Left lobe of liver (tissue), 2 donors: ENCODE data around the gene VIPR2. TPM values are rescaled to one million over a fixed set of nuclear protein-coding genes. Genes with fewer than 3 reads are reported as not detected.
"Not testable (repeated sequence)": the region's sequence is repeated elsewhere in the genome, so short reads cannot be mapped to it uniquely, and the experiment has no call there.

Source experiments
- ATAC-seq: fragments of 200-7000 bp; cut with Tn5 transposase; one replicate; pipeline ENCODE4 v1.9.1; 2020; ENCODE audit warnings: mild to moderate bottlenecking, moderate library complexity
- DNase-seq: peaks from one replicate; pipeline ENCODE4 v3.0.0-alpha.2; 2020; ENCODE audit warnings: low spot score
- total RNA-seq: library from RNA; stranded (reverse); gene quantifications from one replicate; pipeline ENCODE4 v1.2.1, GENCODE V29; 2021
- donor health status: DM: no; HTN: no; CAD: no; lungs with moderate emphysema.
- donor health status: DM: no; HTN: yes; CAD: no.

The VIPR2 gene
- total RNA-seq, 1 donor from 2014 or later: 0.28 TPM

DNA sequence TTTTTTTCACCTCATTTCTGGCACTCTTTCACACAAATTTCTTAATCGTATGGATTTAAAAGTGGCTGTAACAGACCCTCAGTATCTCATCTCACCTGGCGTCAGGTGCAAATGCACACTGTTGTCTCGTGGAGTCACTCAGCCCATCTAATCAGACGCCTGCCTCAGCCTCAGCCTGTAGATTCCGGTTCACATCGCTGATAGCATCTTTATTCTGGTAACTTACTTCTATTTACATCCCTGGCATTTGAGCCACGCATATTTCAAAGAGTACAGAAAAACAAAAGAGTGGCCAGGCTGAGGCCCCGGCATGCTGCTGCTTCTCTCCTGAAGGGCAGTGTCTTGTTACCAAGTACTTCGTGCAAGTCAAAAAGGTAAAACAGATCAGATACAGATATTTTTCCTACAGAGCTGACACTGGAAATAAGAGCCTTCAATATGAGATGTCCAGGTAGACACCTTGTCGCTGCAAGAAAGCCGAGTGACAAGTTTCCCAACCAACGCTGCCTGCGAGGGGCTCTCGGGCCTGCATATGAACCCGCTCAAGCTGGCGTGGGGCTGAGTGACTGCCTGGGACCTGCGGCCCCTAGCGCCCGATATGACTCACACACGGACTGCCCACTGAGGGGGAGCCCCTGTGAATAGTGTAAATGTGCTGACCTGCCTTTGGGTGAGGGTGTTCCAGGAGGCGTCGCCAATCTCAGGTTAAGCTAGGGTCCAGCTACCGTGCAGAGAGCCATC, 4.3 kb downstream of the VIPR2 start:
- DNase-seq (no peak), ATAC-seq (no peak)

DNA sequence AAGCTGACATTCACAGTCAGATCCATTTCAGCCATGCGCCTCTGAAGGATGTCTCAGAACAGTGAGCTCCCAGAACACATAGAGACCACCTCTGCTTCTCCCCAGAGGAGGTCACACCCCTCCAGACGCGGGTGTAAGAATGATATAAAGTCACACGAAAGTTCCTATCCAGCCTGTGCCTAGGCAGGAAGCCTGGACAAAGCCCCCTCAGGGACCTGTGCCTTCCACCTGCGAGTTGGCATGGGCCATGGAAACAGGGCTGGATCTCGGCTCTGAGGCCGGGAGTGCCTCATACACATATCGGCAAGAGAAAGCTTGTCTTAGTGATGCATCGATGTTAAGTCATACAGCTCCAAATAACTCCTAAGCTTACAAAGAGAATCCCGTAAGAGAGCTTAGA, 5.0 kb downstream of the VIPR2 start:
- DNase-seq (no peak), ATAC-seq (no peak)

DNA sequence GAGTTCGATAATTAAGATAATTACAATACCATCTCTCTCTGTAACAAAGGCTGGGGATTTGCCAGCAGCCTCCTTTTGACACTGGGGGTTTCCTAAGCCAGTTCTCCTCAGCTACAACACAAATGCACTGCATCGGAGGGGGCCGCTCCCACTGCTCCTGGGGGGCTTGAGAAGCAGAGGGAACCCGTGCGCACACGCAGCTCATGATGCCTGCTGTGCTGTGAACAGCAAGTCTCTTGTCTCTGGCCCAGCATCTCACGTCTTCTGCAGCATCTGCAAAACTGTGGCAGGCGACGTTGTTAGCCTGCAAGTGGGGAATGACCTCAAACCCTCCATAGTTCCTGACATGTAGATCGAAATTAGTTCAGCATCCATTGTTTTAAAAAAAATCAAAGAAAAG, 5.5 kb downstream of the VIPR2 start:
- no peak for ATAC-seq
- DNase-seq: no peak

DNA sequence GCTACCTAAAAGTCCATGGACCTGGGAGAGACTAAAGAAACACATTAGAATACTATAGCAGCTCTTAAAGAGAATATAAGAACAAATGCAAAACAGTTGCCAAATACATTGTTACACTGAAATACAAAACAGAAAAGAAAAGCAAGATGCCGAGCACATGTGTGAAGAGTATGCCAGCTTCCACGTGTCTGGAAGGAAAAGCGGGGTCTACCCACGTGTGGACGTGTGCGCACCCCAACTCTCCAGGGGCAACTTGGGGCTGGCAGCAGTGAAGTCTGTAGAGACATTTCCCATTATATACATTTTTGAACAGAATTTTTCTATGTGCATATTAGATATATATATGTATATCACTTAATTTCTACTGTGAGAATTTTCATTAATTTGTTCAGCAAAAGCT, 6.2 kb downstream of the VIPR2 start:
- no peak for ATAC-seq

DNA sequence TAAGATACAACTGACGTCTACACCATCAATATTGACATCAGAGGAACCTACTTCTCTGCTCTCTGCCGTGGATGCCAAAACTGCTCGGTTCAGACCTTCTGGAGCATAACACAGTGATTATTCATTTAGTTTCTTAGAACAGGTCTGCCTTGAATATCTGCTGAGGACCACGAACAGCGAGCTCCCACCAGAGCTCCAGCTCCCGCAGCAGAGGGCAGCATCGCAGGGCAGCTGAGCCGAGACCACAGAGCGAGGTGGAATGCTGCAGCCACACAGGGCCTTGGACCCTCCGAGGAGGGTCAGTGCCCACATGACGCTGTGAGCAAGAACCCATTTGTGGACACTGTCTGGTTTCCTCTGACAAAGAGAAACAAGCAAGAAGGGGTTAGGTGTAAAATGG, 6.8 kb downstream of the VIPR2 start:
- ATAC-seq (no peak), DNase-seq (no peak)

More for the DNA sequence above, 6.2 kb downstream of the VIPR2 start:
- no peak for DNase-seq

DNA sequence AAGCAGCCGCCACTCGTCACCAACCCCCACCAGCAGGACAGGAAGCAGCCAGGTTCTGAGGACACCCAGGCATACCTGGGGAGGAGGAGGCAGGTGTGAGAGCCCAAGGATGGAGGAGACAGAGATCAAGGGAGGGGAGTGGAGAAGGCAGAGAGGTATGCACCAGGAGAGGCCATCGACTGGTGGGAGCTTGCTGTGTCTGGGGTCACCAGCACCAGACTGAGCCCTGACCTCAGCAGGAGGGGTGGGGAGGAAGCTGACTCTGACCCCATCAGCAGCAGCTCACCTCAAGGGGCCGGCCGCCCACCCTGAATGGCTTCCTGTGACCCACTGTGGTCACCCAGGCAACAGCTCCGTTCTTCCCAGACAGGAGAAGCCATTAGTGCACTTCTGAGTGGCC, 7.8 kb downstream of the VIPR2 start:
- DNase-seq (no peak), ATAC-seq (no peak)

DNA sequence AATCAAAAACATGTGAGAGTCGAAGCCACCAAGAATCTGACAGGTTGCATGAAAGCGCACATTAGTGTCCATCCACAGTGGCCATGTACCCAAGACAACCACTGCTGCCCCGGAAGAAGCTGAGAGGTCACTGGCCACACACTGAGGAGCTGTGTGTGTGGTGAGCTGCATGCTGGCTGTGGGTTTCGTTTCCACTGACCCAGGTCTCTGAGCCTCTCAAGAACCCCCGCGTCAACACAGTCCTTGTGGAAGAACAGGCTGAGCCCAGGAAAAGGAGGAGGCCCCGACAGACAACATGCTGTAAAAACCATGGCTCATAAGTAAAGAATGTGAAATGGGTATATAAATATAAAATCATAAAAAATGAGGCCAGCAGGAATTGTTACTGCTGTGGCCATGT, 8.2 kb downstream of the VIPR2 start:
- ATAC-seq (no peak), DNase-seq (no peak)

DNA sequence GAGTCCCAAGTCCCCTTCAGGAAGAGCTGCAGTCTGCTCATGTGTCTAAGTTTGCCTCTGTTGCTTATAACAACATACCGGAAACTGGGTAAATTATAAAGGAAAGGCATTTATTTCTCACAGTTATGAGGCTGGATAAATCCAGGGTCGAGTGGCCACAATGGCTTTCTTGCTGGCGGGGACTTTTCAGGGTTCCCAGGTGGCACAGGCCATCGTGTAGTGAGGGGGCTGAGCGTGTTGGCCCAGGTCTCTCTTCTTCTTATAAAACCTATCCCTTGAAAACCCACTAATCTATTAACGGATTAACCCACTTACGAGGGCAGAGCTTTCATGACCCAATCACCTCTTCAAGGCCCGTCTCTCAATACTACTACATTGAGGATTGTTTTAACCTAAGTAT, 8.7 kb downstream of the VIPR2 start:
- DNase-seq: no peak
- no peak for ATAC-seq

DNA sequence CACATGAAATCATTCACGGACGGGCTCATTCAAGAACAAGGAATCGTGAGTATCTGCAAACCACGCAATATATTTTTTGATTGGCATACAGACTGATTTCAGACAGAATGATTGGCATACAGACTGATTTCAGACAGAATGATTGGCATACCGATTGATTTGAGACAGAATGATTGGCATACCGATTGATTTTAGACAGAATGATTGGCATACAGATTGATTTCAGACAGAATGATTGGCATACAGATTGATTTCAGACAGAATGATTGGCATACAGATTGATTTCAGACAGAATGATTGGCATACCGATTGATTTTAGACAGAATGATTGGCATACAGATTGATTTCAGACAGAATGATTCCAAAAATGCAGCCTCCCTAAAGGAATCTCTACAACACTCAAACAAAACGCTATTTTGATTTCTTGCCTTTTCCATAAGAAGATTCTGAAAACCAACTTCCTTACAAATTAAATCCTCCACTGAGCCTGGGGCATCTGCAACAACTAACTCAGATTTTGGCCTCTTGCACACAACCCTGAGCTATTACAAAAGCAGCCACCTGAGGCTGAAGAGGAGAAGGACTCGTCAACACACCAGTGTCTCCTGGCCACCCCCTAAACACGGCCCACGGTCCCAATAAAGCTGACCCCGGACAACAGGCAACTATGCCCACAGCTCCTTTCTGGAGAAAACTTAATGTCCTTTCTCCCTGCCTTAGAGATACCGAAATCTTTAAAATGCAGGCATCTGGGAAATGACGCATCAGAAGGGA, 11.8 kb downstream of the VIPR2 start:
- DNase-seq, ATAC-seq: not testable (repeated sequence)

DNA sequence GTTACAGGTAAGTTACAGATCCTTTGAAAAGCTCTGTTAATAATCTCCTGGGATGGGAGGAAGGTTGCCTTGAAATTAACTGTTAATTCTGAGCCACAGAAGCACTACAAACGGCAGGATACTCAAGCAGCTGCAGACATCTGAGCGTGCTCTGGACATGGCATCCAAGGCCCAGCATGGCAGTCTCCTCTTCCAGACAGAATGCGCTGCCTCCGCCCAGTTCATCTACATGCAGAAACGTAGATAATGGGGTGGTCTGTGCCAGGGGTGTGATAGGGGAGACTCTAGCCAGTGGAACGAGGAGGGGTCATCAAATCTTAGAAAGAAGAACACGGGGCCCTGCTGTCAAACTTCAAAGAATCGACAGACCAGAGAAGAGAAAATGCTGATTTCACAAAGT, 13.8 kb downstream of the VIPR2 start:
- no peak for DNase-seq
- no peak for ATAC-seq

DNA sequence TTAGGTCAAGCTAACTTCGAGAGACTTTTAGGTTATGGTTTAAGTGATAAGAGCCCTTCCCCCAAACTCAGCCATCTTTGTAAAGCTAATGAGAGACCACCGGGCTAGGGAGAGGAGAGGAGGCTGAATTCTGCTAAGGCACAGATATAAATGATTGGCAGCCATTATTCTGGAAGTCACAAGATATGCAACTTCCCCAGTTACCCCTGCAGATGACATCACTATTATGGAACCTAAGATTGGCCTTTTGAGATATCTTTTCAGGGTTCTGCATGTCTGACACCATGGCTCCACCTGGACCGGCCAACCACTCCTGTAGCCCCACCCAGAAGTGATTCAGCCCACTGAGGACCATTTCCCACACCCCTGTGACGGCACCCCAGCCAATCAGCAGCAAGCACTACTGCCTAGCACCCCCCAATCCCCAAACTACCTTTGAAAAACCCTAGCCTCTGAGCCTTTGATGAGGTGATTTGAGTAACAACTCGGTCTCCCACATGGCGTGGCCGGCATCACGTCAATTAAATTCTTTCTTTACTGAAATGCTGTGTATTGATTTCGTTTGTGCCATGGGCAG, 14.4 kb downstream of the VIPR2 start:
- ATAC-seq: no peak
- no peak for DNase-seq

DNA sequence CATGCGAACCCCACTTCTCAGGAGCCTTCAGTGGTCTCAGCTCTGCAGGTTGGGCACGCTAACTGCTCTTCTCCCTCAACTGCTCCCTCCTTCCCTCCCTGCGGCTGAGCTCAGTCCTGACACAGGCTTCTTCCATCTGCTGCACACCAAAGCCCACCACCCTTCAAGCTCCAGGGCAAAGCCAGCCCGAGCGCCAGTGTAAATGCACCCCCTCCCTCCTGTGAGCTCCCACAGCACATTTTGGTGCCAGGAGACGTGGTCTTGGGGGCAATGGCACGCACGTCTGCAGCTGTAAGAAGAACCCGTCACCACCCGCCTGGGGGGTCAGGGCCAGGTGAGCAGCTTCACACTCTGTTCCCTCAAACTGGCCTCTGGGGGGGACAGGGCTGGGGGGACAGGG, 15.9 kb downstream of the VIPR2 start:
- DNase-seq (no peak), ATAC-seq (no peak)

DNA sequence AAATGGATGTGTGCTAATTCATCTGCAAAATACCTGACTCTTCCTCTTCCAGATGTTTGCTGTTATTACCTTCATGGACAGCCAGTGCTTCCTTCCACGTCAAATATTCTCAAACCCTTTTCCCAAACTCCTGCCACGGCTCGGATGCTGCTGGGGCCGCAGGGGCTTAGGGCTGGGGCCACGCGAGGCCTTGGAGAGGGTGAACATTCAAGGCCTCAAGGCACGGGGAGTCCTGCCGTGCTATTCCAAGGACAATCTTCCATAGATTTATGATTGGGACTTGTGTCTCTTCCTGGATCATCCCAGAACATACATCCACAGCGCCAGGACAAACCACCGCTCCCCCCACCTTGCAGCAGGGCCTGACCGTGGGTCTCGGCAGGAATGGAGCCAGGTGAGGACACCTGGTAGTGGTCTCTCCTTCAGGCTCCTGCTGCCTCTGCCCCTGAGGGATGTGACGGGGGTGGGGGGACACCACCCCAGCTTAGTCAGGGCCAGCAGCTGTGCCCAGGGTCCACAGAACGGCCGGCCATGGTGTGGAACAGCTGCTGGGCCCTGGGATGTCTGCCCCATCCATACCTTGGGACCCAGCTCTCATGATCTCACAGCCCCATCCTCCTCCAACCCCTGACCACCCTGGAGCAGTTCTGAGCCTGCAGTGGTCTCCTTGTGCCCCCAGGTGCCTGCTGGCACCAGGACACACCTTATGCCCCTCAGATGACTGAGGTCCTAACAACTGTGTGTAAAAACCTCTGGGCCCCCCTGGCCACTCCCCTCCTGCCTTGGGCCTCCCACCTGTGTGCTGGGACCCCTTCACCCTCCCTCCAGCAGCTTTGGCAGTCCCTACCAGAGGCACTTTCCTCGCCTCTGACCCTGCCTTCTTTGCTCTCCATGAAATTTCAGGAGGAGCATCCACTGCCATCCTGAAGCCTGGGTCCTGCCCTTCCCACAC, 16.7 kb downstream of the VIPR2 start:
- DNase-seq: no peak
- ATAC-seq: no peak

DNA sequence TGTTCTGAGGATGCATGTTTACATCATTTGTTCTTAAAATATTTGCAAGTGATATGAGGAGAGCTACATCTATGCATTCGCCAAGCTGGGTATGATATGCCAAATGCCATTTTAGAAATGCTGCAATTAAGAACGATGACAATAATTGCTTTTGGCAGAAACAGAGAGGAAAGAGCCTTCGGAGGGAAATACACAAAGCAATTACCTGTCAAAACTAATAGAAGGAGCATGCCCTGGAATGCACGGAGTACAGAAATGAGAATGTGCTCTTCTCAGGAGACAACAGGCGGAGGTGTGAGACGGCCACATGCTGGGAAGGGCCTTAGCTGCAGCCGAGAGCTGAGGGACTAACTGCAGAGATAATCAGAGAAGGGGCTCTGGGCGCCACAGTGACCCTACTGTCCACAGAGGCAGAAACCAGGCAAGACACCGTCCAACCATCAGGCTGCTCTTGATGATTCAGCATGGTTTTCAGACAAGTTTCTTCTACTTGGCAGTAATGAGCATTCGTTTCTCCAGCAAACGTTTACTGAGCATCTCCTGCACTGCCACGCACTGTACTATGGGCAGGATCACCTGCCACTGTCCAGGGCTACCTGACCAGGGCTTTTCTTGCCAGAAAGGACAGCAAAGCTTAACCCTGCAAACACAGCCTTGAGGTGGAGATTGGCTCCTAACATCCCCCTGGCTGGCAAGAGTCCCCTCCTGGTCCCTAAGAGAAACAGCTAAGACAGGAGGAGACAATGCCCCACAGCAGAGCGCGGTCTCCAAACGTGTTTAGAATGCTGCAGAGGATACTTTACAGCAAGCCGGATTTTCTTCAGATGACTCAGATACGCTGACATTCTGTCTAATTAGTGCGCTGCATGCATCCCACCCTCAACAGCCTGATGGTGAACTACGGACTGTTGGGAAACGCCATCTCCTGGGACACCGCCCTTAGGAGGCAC, 18.1 kb downstream of the VIPR2 start:
- DNase-seq (no peak), ATAC-seq (no peak)

DNA sequence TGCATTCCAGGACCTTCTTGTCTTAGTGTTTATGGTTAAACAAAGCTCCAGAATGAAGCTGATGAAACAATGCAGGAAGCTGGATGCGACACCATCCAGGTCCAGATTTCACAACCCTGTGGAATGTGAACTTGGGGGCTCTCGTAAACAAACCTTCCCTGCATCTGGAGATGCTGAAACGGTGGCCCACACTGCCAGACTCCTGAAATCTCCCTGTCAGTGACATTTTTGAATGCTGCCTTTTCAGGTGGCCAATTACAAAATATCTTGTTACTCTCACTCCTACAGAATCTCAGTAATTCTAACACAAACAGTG, 18.8 kb downstream of the VIPR2 start:
- DNase-seq (no peak), ATAC-seq (no peak)

DNA sequence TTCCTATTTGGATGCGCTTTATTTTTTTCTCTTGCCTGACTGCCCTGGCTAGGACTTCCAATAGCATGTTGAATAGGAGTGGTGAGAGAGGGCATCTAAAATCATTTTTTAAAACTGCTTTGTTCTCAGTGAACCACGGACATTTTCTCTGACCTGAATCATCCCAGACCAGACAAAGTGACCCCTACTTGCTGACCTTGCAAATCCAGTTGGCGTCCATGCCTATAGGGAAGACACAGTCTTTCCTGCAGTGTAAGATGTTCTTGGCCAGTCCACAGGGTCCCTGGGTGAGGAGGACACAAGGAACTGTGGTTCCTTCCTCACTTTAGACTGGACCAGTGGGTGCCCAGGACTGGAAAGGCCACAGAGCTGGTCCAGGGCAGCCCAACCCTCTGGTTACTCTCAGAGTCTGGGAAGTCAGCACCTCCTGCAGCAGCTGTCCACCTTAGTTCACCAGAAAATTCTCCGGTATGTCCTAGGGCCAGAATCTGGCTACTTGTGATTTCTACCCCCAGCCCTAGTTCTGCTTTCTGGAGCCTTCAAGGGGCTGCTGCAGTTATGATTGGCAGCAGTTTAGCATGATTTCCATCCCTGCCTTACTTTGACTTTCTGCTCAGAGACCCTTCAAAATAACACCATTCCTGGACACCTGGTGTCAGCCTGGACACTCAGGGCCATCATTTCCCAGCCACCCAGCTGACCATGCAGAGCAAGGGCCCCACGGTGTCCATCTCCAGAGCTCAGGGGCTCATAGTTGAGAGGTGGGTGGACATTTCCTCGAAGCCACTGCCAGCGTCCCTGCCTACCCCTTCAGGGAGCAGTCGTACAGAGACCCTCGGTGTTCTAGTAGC, 19.3 kb downstream of the VIPR2 start:
- ATAC-seq (no peak), DNase-seq (no peak)

DNA sequence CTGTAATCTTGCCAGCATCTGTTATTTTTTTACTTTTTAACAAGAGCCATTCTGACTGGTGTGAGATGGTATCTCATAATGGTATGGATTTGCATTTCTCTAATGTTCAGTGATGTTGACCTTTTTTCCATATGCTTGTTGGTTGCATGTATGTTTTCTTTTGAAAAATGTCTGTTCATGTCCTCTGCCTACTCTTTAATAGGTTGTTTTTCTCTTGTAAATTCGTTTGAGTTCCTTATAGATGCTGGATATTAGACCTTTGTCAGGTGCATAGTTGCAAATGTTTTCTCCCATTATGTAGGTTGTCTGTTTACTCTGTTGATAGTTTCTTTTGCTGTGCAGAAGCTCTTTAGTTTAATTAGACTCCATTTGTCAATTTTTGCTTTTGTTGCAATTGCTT, 20.9 kb downstream of the VIPR2 start:
- not testable (repeated sequence) for ATAC-seq, DNase-seq

DNA sequence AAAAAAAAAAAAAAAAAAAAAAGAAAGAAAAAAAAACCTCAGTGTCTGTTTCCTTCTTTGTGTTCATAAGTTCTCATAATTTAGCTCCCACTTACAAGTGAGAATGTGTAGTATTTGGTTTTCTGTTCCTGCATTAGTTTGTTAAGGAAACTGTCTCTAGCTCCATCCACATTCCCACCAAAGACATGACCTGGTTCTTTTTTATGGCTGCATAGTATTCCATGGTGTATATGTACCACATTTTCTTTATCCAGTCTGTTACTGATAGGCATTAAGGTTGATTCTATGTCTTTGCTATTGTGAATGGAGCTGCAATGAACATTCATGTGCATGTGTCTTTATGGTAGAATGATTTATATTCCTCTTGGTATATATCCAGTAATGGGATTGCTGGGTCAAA, 21.4 kb downstream of the VIPR2 start:
- not testable (repeated sequence) for DNase-seq, ATAC-seq

DNA sequence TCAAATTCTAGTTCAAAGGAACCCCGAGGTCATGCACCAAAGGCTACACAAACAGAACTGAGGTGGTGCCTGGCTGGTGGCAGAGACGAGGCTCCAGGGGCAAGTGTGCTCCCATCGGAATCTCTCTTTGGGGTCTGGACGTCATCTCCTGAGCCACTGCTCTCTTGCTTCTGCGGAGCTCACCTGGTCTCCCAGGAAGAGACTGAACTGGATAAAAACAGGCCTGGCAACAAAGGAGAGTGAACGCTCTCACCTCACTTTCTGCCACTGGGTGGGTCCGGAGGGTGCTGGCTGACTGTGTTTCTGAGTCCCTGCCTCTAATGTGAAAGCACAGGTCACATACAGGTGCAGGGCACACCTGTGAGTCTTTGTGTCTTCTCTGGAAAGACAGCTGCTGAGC, 22.4 kb downstream of the VIPR2 start:
- DNase-seq (no peak), ATAC-seq (no peak)
